HFF-Myc (cell line): Measurements from ENCODE around the gene CACNA1A.

Experiments
- DNase-seq: peaks from one replicate; pipeline ENCODE4 v3.0.0-alpha.2; 2011; ENCODE audit warnings: low read depth; ENCODE audit errors: extremely low read depth
- H3K4me3 ChIP-seq: replicated peaks from 2 replicates; pipeline ENCODE4 v1.5.1; 2011; ENCODE audit warnings: low read depth, mild to moderate bottlenecking, control low read depth, low read length
- CTCF ChIP-seq: IDR thresholded peaks from 2 replicates; pipeline ENCODE4 v1.5.1; 2012; ENCODE audit warnings: mild to moderate bottlenecking, low read depth, low read length, control low read depth; ENCODE audit errors: missing control alignments

CACNA1A gene

DNA sequence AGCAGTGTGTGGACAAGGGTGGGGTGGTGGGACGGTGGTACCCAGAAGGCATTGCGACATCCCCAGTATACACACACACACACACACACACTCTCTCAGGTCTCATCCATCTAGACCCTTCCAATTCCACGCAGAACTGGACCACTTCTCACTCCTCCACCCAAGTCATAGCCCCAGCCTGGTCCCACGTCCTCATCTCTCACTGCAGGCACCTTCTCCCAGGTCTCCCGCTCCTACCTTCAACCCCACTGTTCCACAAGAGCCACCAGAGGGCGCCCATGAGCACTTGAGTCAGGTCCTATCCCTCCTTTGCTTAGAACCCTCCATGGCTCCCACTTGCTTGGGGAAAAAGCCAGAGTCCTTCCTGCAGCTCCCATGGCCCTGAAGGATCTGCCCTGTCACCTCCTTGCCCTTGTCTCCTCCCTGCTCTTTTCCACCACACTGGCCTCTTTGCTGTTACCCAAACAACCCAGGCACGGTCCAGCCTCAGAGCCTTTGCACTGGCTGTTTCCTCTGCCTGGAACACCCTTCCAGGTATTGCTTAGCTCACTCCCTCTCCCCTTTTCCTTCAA is 293.4 kb downstream of the CACNA1A start:
- DNase-seq, result peak; percentile 21
- no peak overlapping the region for H3K4me3 ChIP-seq
- peak; percentile 71 for TF ChIP-seq CTCF

- DNase-seq, result no peak
- TF ChIP-seq CTCF, result no peak
- no peak overlapping the region for H3K4me3 ChIP-seq
Observed at GRCh38 chr19:13211426-13212308, 294.6 kb downstream of the CACNA1A start.

- no peak overlapping the region for H3K4me3 ChIP-seq
- no peak for DNase-seq
- no peak for TF ChIP-seq CTCF
Observed at GRCh38 chr19:13210941-13211340, 295.3 kb downstream of the CACNA1A start.

DNA sequence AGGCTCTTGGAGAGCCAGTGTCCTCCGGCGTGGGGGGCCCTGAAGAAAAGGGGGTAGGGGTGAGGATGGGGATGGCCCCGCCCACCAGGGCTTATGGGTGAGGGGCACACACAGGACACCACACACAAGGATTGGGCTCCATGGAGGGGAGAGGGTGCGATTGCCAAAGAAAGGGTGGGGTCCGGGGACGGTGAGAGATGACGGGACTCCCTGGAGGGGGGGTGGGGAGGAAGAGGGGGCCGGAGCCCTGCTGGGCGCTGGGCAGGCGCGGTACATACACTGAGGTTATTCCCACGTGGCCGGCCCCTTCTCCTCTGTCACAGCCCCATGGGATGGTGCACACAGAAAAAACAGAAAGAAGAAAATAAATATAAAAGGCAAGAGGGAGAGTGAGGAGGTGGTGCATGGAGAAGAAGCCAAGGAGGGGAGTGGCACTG is 295.9 kb downstream of the CACNA1A start:
- TF ChIP-seq CTCF, result no peak
- no peak overlapping the region for H3K4me3 ChIP-seq

DNA sequence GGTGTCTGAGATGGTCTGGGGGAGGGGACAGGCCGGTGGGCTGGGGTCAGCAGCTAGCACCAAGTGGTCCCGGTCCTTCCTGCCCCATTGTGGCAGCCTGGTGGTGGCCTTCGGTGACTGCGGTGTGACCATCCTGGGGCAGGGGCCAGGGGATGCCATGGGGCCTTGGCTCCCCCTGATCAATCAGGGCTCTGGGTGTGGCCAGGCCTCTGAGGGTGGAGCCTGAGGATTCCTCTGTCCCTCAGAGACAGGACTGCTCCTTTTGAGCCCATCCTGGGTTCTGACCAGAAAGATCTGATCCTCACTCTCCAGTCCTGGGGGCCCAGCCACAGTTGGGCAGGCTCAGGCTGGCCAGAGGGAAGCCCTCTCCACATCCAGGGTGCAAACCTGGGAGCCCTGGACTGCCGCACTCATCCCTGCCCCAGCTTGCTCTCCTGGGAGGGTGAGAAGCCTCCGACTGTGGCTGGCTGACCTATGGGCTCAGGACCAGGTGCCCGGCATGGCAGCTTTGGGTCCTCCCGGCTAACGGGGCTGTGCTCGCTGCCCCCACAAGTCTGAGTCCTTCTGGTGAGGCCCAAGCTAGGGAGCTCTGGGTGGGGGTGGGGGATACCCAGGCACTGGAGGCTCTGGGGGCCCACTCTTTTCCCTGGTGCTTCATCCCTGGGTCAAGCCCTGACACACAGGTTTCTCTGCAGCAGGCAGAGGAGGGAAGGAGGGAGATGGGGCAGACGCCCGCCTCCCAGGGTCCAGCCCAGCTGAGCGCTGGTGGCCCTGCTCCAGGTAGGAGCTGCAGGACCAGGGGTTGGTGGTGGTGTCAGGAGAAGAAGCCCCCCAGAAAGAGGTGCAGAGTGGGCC is 296.6 kb downstream of the CACNA1A start:
- TF ChIP-seq CTCF, result no peak
- H3K4me3 ChIP-seq, result no peak overlapping the region
- no peak for DNase-seq

More for the DNA sequence above, 295.9 kb downstream of the CACNA1A start:
- no peak for DNase-seq

GRCh38 chr19:13208672-13209483 is 297.4 kb downstream of the CACNA1A start:
- no peak for DNase-seq
- no peak overlapping the region for H3K4me3 ChIP-seq

More at GRCh38 chr19:13208672-13209483, 297.4 kb downstream of the CACNA1A start:
- no peak for TF ChIP-seq CTCF
